ENCODE results near the gene DCAF11. TPM values are rescaled to one million over a fixed set of nuclear protein-coding genes. Genes with fewer than 3 reads are reported as not detected.

Gene DCAF11
- total RNA-seq, 1 donor, result 47.9 TPM

- no peak overlapping the region for H3K4me3 ChIP-seq (ENCODE audit: low read depth, low read length)
- no peak for DNase-seq (ENCODE audit: low read depth)
- TF ChIP-seq CTCF (IDR thresholded peaks at IDR 0.05; ENCODE audit: insufficient read depth, low read depth, low read length), result no peak
Measured at GRCh38 chr14:24121210-24121609, 6.6 kb downstream of the DCAF11 start.

GRCh38 chr14:24122416-24122815 is 7.8 kb downstream of the DCAF11 start:
- no peak for TF ChIP-seq CTCF (IDR thresholded peaks at IDR 0.05; ENCODE audit: insufficient read depth, low read depth, low read length)
- H3K4me3 ChIP-seq (ENCODE audit: low read depth, low read length), result no peak overlapping the region
- no peak for DNase-seq (ENCODE audit: low read depth)

- DNase-seq (ENCODE audit: low read depth), result no peak
- H3K4me3 ChIP-seq (ENCODE audit: low read depth, low read length), result no peak overlapping the region
- TF ChIP-seq CTCF (IDR thresholded peaks at IDR 0.05; ENCODE audit: insufficient read depth, low read depth, low read length), result no peak
Measured at GRCh38 chr14:24122898-24123297, 8.3 kb downstream of the DCAF11 start.

GRCh38 chr14:24123424-24124417 is 9.1 kb downstream of the DCAF11 start:
- no peak for TF ChIP-seq CTCF (IDR thresholded peaks at IDR 0.05; ENCODE audit: insufficient read depth, low read depth, low read length)
- no peak overlapping the region for H3K4me3 ChIP-seq (ENCODE audit: low read depth, low read length)
- no peak for DNase-seq (ENCODE audit: low read depth)

GRCh38 chr14:24126939-24127338 is 12.4 kb downstream of the DCAF11 start:
- no peak for DNase-seq (ENCODE audit: low read depth)
- H3K4me3 ChIP-seq (ENCODE audit: low read depth, low read length), result no peak overlapping the region
- TF ChIP-seq CTCF (IDR thresholded peaks at IDR 0.05; ENCODE audit: insufficient read depth, low read depth, low read length), result no peak

- DNase-seq (ENCODE audit: low read depth), result no peak
- TF ChIP-seq CTCF (IDR thresholded peaks at IDR 0.05; ENCODE audit: insufficient read depth, low read depth, low read length), result no peak
- H3K4me3 ChIP-seq (ENCODE audit: low read depth, low read length), result no peak overlapping the region
Measured at GRCh38 chr14:24127673-24128072, 13.1 kb downstream of the DCAF11 start.
